Inflammatory macrophage treated with lipopolysaccharide for 4 hours (primary cell): ENCODE data around the gene CARTPT.

ENCODE experiments used
- DNase-seq: peaks from one replicate; pipeline ENCODE4 v3.0.0-alpha.2; 2020

Gene CARTPT

DNA sequence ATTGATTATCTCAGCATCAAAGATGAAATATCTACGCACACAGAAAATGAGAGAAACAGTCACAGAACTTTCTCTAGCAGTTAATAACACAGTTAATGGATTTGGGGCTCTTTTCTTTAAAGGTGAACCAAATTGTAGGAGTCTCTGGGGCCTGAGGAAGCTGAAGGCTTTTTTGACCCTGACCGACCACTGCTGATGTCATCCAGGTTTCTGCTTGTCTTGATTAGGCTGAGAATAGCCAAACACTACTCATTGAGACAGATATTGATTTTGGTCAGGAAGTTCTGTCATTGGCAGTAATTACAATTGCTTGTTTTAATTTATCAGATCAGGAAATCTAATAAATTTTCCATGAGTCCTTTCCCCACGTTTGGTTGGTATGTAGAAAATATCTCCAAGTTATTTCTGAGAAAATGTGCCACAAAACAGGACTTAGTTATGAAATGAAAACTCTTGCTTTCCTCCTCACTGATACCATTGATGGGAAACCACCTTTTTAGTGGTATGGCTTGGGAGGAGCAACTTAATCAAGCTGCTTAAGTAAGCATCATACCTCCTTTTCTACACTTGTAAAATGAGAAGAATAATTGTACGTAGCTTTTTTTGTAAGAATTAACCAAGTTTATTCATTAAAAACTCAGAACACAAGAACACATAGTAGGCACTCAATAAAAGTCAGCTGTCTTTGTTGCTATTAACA lies 19.7 kb downstream of the CARTPT start:
- no peak for DNase-seq

GRCh38 chr5:71740015-71740753 lies 21.1 kb downstream of the CARTPT start:
- no peak for DNase-seq

- no peak for DNase-seq
These were observed 24.1 kb downstream of the CARTPT start for GRCh38 chr5:71743155-71743554.

DNA sequence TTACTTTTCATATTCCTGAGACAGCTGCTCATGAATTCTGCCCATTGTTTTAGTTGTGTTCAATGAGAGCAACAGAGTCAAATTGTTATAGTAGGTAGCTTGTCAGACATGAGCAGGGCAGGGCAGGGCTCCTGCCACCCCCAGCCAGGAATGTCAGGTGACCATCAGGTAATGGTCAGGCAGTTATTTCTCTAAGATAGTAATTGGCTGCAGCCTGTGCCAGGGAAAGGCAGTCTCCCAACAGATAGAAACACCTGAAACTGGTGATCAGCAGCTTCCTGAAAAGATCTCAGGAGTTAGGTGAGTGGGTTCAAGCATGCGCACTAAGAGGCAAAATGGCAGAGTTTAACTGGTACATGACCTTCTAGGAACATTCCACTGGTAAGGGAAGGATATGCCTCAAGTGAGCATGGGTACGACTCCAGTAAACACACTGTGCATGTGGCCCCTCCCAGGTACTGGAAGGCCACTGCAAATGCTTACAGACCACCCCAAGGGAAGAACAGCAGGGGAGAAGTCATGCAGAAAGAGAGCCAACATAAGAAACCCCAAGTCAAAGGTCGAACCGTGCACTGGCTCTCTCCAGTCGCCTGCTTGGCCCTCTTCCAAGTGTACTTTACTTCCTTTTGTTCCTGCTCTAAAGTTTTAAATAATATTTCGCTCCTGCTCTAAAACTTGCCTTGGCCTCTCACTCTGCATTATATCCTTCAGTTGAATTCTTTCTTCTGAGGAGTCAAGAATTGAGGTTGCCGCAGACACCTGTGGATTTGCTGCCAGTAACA lies 25.1 kb downstream of the CARTPT start:
- DNase-seq, result no peak

GRCh38 chr5:71747182-71747581 lies 28.1 kb downstream of the CARTPT start:
- DNase-seq, result no peak

- no peak for DNase-seq
These were observed 29.3 kb downstream of the CARTPT start for GRCh38 chr5:71748360-71748759.

DNA sequence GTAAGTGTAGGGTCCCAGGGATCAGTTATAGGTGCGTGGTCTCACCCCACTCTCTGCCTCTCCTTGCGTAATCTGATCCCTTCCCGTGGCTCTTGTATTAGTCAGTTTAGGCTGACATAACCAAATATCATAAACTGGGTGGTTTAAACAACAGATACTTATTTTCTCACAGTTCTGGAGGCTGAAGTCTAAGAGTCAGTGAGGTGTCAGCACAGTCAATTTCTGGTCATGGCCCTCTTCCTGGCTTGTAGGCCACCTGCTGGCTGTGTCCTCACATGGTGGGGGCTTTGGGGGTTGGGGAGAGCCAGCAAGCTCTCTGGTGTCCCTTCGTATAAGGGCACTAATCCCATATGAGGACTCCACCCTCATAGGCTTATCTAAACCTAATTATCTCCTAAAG lies 32.3 kb downstream of the CARTPT start:
- DNase-seq, result no peak

DNA sequence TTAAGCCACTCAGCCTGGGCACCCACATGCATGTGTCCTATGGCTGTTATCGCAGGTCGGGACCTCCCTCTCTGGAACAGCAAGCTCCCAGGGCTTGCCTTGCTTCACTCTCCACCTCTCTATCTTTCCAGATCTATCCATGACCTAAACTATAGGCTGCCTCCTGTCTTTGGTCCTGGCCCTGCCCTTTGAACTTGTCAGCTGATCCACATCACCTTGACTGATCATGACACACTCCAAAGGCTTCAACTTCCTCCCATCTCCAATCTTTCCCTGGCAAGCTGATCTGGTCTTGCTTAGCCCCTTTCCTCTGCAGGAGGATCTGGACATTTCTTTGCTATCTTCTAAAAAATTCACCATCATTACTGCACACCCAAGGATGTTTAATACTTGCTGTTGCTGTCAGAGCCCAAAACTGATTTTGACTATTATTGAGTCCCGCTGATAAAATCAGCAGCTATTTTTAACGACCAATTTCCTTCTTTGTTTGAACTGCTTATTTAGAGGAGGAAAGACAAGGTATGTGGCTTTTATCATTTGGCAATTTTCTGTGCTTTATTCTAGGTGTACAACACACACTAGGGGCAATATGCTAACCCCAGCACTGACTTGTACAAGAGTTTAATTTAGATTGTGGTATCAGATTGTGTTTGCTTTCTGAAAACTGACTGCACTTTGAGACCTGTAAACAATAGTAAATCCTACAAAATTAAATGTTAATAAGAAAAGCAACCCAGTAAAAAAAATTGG lies 33.5 kb downstream of the CARTPT start:
- no peak for DNase-seq

DNA sequence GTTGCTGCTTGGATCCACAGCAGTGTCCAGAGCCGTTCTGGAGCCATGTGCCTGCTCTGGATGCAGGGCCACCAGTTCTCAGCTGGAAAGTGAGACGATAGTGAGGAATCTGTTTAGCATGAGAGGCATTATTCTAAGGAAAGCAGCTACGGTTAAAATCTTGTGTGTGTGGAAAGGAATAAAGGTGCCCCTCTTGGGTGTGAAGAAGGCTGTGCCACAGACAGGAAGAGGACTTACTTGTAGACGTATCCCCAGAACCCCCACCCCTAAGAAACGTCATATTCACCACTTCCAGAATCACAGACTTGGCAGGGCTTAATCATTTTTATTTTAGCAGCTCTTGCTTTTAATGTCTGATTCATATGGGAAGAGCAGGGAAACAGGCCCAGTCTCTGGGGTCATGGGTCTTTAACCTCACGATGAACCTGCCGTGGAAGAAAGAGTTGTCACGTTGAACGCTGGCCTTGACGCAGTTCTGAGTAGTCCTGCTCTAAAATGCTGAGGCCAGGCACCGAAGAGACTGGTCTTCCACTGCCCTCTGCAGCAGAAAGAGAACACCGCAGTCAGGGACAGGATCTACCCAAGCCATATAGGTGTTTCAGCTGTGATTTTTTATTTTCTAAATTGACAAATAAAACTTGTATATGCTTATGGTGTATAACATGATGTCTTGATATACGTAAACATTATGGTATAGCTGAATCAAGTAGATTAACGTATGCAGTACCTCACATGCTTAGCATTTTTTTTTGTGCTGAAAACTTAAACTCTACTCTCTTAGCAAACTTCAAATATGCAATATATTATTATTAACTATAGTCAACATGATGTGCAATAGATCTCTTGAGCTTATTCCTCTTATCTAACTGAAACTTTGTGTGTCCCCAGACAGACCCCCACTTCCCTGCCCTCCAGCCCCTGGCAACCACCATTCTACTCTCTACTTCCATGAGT lies 38.8 kb downstream of the CARTPT start:
- peak; percentile 19 for DNase-seq

DNA sequence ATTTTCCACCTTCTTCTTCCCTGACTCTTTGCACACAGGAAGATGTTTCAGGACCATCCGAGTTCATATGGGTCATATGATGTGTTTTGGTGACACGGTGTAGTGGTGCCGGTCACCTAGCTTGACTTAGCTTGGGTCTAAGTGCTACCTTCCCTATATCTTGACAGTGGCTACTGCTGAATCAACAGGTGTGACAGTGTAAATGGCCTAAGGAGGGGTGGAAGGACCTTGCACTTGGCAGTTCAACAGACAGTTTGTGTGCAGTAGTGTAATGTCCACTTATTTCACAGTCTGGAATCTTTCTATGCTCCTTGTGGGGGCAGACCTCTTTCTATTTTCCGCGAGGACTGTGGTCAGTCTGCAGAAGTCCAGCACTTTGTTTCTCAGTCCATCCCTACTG lies 43.8 kb downstream of the CARTPT start:
- no peak for DNase-seq

DNA sequence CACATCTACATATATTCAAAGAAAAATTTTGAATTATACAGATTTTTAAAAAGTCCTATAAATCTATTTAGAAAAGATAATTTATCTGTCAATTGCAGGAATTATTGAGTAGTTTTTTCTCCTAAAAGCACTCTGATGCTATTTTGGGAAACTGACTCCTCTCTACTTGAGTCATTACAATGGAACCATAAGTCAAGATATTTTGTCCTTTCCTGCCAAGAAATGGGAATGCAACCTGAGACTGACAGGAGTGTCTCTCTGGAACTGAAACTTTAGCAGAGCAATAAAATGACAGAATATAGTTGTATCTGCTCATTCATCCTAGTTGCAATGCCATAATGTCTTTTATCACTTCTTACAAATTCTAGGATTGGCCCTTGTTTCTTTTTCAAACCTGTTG lies 48.6 kb downstream of the CARTPT start:
- DNase-seq, result no peak

DNA sequence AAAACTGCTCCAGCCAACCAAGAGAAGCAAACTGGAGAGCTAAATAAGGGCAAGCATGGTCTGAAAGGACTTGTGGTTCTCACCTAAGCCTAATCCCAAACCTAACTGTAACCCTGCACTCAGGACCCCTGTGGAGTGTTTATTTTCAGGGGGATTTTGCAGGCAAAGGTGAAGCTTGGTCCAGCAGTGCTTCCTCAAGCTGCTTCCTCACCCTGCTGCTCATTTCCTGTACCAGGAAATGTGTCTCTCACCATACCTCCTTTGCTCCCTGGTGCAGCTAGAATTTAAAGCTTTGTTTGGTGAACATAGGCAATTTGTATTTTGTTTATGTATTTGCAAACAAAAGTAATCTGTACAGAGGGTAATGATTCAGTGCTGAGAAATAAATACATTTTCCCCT lies 50.2 kb downstream of the CARTPT start:
- no peak for DNase-seq

DNA sequence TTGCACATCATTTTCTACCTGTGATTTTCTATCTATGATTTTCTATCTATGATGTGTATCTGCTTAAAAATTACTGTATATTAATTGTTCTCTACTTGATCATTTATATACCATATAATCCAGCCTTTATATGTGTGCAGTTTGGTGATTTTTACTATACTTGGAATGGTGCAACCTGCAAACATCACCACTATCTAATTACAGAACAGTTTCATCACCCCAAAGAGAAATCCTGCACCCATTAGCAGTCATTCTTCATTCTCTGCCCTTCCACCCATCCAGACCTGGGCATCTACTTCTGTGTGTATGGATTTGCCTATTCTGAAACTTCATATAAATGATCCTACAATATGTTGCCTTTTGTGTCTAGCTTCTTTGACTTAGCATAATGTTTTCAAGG lies 51.3 kb downstream of the CARTPT start:
- no peak for DNase-seq
